Superior temporal gyrus (tissue), 1 donor: ENCODE measurements around the gene ZNF521.

ENCODE experiments used
- DNase-seq: peaks from one replicate; pipeline ENCODE4 v3.0.0-alpha.2; 2016; ENCODE audit errors: extremely low spot score

The ZNF521 gene

DNA sequence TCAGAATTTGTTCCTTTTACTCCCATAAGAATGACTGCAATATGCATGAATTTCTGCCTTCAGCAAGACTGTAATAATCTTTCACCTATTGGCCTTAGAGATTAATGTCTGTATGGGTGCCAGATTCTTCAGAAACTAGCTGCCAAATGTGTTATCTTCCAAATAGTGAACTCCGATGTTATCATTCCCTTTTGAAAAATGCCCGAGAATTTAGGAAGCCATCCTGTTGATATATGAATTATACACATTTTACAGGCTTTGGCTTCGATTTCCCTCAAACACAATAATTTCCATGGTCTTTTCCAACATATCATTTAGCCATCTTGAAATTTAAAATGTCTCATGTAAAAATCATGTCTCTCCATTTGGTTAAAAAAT is 101.5 kb downstream of the ZNF521 start:
- DNase-seq: no peak

DNA sequence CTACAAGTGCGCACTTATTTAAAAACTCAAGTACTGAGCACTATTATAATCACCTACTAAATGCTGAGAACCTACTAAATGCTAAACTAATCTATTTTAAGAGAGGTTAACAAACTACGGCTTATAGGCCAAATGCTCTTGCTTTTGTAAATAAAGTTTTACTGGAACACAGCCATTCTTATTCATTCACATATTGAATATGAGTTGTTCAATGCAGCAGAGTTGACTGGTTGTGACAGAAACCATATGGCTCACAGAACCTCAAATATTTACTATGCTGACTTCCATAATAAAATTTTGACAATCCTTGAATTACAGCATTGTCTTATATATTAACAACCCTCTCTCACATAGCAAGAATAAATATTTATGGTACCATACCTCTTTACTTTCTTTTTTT is 103.2 kb downstream of the ZNF521 start:
- DNase-seq: no peak

DNA sequence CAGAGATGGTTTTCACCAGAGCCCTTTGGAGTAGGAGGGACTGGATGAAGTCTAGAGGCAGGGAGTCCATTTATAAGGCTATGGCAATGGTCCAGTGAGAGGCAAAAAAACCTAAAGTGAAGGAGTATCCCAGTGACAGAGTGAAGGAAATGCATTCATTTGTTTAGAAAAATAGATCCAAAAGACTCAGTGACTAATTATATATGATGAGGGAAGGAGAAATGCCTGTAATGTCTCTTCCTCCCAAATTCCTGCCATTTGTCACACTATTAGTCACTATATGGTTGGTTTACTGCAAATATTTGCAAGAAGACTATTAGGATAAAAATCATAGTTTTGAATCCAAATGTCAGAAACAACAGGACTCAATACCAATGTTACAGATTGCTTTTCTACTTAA is 104.2 kb downstream of the ZNF521 start:
- no peak for DNase-seq

DNA sequence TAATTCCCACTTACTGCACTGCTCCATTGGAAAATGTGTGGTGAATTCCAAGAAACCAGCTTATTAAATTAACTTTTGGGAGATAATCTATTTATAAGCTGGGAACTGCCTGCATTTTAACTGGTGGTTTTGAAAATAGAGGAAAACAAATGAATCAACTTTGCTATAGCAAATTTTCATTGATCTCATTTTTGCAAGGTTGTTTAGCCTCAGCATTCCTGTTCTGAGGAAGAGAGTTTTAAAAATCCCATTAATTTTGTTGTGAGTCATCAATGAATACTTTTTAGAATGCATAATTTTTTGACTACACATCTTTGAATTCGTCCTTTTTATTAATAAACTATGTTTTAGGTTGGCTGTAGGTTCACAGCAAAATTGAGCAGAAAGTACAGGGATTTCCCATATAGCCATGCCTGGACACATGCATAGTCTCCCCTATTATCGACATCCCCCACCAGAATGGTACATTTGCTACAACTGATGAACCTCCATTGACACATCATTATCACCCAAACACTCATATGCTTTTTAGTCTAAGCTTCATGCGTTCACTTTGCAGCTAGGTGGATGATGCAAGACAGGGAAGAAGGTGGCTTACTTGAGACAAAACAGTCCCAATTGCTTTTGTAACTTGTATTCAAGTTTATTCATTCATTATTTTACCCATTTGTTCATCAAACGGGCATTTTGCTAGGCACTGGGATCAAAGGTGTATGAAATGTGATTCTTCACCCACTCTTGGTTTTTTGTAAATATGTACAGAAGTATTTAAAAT is 106.9 kb downstream of the ZNF521 start:
- DNase-seq: no peak

DNA sequence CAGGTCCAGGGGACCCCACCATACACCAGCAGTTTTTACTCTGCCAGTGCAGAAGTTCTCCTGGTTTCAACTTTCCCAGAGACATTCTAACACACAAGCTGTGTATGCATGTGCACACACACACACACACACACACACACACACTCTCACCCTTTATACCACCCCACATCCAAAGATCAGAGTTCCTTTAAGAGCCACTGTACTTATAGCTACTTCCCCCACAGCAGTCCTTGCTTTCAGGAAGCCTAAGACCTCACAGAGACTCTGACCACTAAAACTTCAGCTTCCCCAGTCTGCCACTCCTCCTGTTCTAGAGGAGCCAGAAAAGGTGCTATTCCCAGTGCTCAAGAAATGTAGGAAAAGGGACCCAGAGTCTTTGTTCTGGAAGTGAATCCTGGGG is 107.8 kb downstream of the ZNF521 start:
- no peak for DNase-seq

DNA sequence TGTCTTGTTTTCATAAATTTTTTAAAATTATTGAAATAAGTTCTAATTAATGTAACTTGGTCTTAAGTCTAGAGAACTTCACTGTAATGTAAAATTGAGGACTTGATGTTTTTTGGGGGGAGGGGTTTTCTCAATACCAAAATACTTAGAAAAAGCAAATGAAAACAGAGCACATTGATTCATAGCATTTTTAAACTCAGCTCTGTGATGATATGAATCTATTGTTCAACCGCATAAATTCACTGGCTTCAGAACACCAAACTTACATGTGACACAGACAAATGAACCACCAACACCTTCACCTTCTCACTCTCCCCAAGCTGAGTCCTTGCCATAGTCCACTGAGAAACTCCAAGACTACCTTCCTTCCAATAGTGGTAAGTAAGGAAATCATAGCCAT is 108.2 kb downstream of the ZNF521 start:
- DNase-seq: no peak

DNA sequence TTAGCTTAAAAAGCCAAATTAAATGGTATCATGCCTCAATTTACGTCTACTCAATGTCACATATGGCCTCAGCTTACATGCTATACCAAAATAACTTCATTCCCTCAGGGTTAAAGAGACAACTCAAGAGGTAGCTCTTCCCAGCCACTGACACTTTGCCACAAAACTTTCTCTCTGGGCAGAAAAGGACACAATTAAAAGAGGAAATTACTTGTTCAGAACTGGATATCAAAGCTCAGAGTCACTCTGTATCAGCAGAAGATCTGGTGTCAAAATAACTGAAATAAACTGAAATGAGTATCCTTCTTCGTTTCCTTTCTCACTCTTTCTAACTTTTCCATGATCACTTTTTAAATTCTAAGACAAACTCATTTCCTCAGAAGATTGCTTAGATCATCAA is 108.7 kb downstream of the ZNF521 start:
- DNase-seq: no peak

DNA sequence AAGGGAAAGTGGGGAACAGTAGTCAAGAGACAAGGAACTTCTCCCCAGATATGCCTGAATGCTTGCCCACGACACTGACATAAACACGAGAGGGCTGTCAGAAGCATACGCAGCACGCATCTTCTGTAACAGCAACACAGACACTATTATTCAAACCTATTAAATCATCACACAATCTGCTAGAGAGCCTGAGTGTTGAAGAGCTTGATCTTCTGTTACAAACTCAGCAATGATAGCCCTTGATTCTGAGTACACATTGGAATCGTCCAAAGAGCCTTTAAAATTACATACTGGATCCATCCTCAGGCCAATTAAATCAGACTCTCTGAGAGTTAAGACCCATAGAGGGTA is 111.6 kb downstream of the ZNF521 start:
- DNase-seq: no peak

DNA sequence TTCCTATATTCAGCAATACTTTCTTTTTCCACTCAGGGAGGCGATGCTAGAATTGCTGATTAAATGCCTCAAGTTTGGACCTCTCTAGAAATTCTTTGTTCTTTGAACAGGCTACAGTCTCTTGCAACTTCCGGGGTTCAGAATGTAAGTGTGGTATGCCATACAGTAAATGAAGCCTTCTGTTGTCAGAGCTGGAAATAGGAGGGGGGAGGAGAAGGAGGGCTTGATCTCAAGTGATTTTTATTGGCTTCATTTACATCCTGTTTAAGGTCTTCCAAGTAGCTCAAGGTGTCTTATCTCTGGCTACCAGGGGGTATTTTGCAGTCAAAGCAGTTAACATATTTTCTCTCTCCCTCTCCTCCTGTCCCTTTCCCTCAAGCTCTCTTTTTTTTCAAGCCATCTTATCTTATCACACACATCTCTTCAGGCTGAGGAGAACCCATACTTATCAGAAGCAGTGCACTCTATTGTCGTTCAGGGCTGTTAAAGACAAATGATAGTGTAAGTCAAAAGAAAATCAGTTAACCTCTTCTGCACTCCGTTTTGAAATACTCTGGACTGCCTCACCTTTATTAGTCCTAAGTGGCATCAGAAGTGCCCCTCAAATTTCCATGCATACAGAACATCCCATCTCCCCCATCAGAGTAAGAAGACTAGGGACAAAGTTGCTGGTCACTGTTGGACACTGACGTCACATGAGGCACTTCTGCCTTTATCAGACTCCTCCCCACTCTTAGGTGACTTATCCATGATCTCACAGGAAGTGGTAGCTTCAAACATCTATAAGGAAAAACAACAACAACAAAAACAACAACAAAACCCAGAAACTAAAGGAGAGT is 112.2 kb downstream of the ZNF521 start:
- no peak for DNase-seq

DNA sequence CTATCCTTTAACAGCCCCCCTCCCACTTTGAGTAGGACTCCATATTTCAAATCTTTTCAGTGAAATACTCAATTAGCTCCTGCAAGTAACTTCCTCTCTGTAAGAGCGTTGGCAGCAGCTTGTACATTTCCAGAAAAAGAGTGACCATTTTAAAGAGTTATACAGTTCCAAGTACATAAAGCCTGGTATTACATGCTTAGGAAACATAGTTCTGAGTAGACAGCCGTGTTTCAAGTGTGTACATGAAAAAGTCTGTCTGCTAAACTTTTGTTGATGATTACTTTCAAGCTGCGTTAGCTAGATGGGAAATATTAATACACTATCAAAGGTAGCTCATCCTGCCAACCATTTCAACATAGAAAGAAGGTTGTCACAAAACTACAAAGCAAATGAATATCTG is 112.8 kb downstream of the ZNF521 start:
- DNase-seq: no peak

DNA sequence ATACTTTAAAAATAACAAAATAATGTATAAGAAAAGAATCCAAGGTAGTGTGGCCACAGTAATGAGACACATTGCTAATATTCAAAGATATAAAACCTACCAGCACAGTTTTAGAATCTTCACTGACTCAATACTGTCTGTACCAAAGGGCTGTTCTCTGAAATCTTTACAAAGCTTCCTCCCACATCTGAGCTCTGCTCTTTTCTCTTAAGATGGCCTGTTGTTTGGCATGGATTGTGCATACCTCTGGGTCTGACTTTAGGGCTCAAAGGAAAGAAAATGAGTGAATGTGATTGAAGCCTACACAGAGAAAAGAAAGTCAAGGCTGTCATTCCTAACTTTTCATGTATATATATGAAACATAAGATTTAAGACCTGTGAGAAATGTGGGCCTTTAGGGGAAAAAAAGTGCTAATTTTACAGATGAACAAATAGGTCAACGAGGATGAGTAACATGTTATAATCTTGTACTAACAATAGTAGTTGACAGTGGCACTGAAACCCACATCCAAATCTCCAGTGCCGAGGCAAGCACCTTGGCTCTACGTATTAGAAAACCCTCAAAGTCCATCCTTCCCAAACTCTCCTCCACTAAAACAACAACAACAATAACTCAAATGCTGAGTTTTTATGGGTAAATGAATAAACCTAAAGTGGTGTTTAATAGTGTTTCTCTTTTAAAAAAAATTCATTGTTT is 114.2 kb downstream of the ZNF521 start:
- no peak for DNase-seq

DNA sequence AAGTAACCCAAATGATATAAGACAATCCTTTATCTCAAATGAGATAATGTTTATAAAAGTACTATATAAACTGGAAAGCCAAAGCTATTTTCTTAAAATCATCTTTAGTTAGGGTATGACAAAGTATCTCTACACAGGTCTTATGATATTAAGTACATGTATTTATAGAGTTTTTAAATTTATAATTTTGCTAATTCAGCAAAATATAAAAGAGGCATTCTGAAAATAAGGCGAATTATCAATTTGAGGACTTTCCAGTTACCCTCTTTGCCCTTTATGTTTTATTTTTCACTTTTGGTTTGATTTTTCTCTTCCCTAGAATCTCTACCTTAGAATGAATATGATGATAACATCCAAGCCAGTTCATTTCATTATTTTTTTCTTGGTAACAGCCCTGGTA is 115.2 kb downstream of the ZNF521 start:
- DNase-seq: no peak

DNA sequence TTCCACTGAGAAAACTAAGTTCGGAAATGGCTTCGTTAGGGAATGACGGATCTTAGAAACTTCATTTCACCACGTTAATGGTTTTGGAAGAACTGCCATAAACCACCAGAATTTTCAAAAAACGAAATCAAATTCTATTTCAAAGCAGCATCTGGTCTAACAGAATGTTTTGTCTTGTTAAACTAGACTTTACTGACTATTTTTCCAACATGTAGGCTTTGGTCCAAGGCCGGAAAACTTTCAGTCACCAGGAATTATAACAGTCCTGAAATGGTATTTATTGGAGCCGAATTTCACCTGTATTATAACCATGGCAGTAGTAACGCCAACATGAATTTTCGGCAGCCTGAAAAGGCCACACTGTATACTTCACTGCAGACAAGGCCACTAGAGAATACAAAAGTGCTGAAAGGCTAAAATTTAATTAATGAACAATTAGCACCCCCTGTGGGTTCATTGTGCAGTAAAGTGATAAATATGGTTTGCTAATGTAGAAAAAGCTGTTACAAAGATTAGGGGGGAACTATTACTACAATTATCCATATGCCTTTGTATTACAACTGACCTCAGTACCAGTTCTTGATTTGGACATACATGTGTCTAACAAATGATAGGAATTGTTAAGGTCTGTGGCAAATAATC is 116.4 kb downstream of the ZNF521 start:
- no peak for DNase-seq

DNA sequence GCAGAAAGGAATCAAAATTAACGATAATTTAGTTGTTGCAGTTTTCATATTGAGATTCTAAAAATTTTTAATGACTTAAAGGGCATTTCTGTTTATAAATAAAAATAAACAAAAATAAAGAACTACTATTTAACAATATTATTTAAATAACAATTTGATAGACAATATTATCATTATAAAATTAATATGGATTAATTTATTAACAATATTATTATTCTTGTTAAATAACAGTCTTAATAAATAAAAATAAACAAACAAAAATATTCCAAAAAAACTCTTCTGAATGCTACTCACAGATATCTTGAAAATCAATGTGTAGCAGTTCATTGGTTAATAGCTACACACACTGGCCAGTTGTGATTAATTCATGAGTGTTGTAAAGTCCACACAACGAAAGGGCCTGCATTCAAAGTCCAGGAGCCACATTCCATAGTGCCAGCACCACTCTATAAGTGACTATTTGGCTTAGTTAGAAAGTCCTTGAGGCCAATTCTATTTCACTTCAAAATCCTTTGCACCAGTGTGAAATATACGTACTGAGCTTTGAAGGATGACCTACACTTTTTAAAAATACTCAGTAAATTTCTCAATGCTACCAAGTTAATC is 117.1 kb downstream of the ZNF521 start:
- no peak for DNase-seq

DNA sequence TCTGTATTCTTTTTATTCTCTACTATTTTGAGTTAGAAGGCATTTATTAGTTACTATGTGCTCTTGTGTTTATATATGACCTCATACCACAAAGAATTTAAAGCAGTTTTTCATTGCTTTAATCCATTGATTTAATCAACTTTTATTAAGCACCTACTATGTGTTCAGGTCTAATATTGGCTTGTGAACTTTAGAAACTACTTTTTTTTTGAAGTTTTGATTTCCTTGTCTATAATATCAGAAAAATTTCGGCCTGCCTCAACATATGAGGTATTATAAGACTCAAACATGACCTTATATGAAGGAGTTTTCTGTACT is 117.7 kb downstream of the ZNF521 start:
- no peak for DNase-seq

DNA sequence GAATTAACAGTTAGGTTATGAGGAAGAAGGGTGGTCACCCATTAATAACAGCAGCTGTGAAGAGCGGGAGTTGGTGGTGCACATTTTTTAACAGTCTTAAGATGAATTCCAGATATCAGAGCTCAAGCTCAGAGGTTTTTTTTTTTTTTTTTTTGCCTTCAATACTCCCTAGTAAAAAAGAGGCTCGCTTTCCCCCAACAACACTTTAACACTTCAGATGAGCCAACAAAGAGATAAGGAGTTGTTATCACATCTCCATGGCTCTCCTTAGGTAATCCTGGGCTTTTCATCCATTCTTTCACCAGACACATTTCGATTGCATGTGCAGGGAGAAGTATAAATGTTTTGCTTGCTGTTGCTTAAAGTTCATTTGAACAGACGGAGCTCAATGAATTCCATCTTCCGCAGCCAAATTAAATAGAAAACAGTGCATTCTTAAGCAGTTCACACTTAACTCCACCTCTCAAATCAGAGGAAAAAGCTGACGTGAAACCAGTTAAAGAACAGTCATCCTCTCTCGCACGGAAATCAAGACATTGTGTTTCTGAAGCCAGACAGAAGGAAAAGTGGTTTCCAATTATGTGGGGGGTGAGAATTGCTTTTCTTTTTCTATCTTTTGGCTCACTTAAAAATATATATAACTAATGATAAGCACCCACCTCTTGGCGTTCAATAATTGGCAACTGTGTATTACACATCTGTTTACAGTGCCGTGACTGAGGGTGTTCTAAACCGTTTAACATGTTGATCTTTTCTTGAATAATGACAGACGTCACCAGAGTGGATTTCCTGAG is 118.2 kb downstream of the ZNF521 start:
- DNase-seq: no peak

DNA sequence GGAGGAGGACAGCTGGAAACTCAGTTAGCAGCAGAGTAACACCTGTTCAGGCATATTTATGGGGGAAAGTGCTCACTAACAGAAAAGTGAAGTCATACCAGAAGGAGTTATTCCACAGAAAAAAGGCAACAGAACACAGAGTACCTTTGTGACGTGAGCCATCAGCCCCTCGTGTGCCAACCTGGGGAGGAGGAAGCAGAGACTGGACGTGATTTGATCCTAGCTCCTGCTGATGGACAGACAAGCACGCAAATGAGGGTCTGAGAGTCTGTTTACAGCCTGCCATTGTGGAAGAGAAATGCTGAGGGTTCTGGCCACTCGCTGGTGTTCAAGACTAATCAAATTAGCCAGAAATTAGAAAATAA is 120.7 kb downstream of the ZNF521 start:
- no peak for DNase-seq

DNA sequence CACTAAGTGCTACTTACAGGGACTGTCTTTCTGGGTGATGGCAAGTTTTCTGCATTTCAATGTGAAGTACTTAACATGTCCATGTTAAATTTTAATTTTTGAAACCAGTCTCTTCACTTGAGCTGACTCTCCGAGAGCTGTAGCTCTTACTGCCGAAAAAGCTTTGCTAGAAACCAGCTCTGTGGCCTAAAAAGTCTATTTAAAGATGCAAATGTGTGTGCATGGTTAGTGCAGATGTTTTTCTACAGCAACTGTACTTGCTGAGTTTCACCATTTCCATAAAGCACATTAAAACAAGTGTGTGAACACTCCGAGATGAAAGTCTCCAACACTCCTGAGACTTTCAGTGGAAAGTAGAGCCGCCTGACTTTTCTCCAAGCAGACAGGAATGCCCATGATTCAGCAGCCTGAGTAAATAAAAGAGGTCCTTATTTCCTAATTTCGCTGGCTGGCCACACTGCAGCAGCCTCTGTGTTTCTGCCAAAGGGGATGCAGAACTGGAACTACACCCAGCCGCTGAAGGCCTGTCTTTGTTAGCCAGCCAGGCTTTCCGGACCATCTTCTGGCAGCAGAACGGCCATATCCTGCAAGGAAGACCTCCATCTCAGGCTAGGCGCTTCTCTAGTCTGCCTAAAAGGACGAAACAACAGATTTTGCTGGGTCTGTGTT is 121.2 kb downstream of the ZNF521 start:
- peak; percentile 89 for DNase-seq

DNA sequence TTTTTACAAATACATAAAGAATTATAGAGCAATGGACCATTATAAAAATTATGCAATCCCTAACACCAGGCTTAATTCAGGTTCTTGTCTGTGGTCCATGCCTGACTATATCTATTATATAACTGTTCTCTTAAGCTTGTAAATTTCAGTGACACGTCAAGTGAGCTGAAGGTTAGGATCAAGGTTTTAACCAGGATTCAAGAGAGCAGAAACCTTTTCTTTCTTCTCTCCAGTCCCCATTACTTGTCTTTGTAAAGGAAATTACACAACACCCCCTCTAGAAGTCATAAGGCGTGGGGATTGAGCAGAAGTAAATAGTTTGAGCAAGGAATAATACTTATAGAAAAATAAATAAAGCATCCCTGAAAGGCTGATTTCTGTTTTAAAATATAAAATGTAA is 122.0 kb downstream of the ZNF521 start:
- no peak for DNase-seq

DNA sequence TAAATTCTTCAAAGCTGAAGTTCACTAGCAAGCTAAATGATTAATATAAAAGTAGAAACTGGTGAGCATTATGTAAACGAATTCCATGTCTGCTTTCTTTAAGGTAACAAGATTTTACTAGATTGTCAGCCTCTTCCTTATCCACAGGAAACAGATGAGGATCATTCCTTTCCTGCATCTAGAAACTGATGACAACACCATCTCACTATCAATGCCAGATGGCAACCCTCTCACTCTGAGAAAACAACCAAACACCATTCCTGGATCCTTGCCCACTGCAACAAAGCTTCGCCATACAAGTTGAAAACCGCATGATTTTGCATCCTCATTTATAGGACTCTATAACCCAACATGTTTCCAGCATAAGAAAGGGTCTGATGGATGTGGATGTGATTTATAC is 122.9 kb downstream of the ZNF521 start:
- DNase-seq: no peak

DNA sequence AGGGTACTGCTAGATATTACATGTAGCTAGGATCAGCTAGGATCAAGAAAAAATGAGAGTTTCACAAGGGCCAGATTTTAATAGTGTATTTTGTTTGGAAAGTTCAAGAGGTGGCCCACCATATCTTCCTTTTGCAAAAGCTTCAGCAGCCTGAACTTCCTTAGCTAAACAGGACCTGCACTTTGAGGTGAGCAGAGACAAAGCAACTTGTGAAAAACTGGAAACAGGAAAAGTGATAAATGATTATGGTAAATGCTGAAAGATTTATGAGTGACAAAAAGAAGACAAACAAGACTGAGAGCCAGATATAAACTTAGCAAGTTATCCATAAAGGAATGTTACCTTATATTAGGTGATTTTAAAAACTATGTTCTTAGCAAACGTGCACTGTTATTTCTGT is 123.6 kb downstream of the ZNF521 start:
- no peak for DNase-seq
